KBM-7 (cell line): ENCODE data around the gene CHST8.

Experiments used
- DNase-seq: peaks from one replicate; pipeline ENCODE4 v3.0.0-alpha.2; 2015
- in situ Hi-C: fragments of 300-500 bp; cut with MboI; formaldehyde crosslinking; loops from 2 replicates; pipeline ENCODE4 v1.14.3; 2020; ENCODE audit warnings: low sequenced_read_pairs, low pct_unique_long_range_greater_than_20kb, mixed read lengths

Gene CHST8

DNA sequence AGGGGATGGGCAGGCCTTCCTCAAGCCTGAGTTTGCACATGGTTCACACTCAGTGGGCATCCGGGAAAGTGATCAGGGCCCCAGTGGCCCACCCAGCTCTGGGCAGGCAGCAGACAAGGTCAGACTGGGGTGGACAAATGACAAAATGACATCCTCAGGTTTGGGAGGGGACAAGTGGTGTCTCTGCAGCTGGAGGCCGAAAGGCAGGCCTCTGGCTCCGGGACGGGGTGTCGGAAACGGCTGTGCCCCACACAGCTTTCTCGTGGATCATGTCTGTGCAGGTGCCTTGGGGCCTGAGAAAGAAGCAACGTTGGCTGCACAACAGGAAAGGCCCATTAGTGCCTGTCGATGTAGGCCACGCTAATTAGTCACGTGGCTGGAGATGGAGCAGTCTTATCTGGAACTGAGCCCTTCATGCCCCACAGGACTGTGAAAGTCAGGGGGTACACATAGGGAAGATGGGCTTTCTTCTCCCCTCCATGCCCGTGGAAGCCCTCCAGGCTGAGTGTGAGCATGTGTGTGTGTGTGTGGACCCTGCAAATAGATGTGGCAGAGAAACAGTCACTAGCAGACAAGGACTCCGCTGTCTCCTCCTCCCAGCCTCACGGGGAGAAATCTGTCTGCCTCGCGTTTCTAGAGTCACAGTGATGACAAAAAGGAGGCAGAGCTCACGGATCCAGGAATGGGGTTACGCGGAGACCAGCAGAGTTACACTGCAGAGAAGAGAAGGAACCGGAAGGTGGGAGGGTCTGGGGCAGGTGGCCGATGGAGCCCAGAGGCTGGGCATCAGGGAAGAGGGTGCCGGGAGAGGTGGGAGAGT is 44.2 kb downstream of the CHST8 start:
- no peak for DNase-seq
- in situ Hi-C loops = no loop called here

- DNase-seq = no peak
- in situ Hi-C loops = no loop called here
These were observed 45.4 kb downstream of the CHST8 start for GRCh38 chr19:33667141-33667650.

- in situ Hi-C loops = no loop called here
- DNase-seq = no peak
These were observed 46.1 kb downstream of the CHST8 start for GRCh38 chr19:33667881-33668280.

DNA sequence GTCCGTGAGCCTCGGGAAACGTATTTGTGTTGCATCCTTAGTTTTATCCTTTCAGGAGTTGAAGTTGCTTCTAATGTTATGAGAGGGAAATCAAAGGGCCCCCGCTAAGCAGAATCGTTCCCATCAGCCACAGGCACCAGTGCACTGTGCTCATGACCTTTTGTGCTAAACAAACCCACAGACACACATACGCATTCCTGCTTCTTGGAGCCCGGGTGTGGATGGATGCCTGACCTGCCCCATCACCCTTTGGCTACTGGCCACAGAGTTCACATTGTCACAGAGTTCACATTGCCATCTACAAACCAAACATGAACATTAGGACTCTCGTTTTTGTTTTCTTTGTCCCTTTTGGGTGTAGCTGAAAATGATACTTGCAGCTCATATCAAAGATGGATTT is 47.2 kb downstream of the CHST8 start:
- DNase-seq = no peak
- in situ Hi-C loops = no loop called here

DNA sequence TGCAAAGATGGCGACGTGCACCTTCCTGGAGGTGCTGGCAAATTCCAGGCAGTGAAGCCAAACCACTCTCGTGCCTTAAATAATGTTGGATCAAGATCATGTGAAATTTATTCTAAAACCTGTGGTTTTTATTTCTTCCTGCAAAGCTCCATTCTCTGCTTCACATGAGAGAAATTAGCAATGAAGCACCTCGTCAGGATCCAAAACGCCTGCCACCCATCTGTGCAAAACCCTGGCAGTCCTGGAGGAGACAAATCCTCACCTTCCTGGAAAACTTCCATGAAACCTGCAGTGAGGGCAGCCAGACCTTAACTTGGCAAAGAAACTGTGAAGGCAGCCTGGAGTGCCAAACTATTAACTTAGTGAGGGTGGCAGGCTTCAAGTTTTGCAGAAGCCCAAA is 47.6 kb downstream of the CHST8 start:
- DNase-seq = no peak
- in situ Hi-C loops = no loop called here

- in situ Hi-C loops = no loop called here
- DNase-seq = no peak
These were observed 48.6 kb downstream of the CHST8 start for GRCh38 chr19:33670398-33670797.

GRCh38 chr19:33671211-33671610 is 49.5 kb downstream of the CHST8 start:
- no peak for DNase-seq
- in situ Hi-C loops = no loop called here

DNA sequence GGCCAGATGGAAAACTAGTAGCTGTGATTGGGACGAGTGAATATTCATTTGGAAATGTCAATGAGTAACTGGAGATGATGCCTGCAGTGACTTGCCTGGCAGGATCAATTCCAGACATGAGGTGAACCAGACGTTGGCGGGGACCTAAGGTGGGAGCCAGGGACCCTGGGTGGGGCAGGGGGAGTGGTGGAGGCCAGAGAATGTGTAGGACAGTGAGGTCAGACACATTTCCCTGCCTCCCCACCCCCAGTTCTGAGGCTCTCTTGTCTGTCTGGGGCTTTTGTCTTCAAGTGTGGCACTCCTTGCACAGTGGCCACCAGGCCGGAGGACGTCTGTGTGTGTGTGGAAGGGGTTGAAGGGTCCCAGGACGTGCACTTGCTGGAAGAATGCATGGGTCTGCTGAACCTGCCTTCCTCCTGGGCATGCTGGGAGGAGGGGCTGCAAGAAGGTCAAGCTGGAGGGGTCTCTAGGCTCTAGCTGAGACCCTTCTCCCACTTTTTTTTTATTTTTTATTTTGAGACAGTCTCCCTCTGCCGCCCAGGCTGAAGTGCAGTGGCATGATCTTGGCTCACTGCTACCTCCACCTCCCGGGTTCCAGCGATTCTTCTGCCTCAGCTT is 51.6 kb downstream of the CHST8 start:
- in situ Hi-C loops = no loop called here
- no peak for DNase-seq

GRCh38 chr19:33673996-33674625 is 52.4 kb downstream of the CHST8 start:
- DNase-seq = no peak
- in situ Hi-C loops = no loop called here

DNA sequence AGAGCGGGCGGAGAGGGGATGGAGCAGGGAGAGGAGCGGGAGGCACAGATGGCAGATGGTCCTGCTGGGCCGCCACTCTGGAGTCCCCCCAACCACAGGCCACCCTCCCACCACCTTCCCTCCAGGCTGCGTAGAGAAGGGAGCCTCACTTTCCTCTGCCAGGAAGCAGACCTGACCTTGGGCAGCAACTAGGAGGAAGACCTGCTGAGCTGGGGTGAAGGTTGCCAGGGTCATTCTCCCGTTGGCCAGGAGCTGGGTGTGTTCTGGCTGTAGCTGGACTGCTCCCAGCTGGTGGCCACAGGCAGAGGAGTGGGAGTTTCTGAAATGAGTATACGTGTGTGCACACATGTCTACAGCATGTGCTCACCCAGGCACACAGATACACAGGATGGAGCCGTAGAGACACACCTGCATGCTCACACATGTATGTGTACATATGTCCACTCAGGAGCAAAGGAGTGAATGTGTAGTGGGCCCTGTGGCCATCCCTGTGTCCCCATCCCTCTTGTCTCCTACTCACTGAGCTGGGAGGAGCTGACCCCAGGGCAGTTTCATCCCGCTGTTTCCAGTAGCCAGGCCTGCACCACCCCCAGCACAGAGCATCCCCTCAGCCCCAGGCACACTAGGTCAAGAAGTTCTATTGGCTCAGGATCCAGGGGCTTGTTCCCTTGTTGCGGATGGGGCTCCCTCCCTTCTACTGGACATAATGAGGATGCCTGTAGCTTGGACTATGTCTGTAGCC is 53.0 kb downstream of the CHST8 start:
- no peak for DNase-seq
- in situ Hi-C loops = no loop called here

GRCh38 chr19:33675501-33676124 is 53.9 kb downstream of the CHST8 start:
- DNase-seq = no peak
- in situ Hi-C loops = no loop called here

DNA sequence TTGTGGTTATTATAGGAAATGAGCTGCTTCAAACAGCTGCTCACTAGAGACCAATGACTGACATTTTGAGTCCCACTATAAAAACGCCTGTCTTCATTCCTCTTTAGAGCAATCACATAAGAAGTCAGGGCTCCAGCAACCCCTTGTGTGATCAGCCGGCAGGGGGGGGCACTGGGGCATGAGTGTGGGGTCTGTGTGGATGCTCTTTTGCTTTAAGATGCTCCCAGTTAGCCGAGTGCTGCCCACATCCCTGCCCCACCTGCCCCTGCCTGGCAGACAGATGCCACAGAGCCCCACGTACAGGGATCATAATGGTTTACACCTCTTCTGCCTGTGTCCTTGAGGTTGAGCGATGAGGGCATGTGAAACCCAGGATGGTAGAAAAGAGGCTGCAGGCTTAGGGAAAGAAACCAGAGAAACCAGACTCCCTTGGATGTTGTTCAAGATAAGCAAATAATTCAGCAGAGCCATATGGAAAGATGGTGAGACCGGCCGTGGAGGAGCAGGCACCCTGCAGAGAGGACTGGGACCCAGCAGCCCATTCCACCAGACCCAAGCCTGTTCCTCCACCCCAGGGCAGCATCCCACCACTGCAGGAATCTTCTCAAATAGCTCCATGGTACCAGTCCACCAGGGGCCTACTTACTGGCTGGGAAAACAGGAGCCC is 55.4 kb downstream of the CHST8 start:
- in situ Hi-C loops = no loop called here
- DNase-seq = no peak

- peak; percentile 5 for DNase-seq
- in situ Hi-C loops = no loop called here
These were observed 56.1 kb downstream of the CHST8 start for GRCh38 chr19:33677745-33678426.

GRCh38 chr19:33678796-33679585 is 57.2 kb downstream of the CHST8 start:
- DNase-seq = no peak
- in situ Hi-C loops = no loop called here

GRCh38 chr19:33679696-33680095 is 57.9 kb downstream of the CHST8 start:
- in situ Hi-C loops = no loop called here
- DNase-seq = no peak

- in situ Hi-C loops = no loop called here
These were observed 59.4 kb downstream of the CHST8 start for GRCh38 chr19:33681081-33681680.

More at GRCh38 chr19:33681081-33681680, 59.4 kb downstream of the CHST8 start:
- no peak for DNase-seq
